SHP77 treated with DMSO at 0.1 percent for 48 hours (cell line): ENCODE measurements around the gene PIMREG.

Experiments
- DNase-seq: peaks from one replicate; lab custom pipeline; 2025; lab: John Stamatoyannopoulos, UW

Gene PIMREG

DNA sequence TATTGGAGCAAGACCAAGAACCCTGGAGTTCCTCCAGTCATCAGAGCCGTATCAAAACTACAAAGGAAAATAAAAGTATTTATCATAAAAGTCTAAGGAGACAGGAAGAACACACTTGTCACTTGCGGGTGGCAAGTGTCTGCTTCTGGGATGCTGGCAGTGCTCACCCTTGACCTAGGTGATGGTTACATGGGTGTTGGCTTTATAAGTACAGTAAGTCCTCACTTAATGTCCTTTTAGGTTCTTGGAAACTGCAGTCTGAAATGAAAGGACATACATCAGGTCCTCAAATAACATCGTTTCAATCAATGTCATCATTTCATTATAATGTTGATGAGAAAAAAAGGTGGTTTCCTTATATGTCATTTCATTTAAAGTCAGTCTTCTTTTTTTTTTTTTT, 6.3 kb upstream of the PIMREG start:
- no peak for DNase-seq

DNA sequence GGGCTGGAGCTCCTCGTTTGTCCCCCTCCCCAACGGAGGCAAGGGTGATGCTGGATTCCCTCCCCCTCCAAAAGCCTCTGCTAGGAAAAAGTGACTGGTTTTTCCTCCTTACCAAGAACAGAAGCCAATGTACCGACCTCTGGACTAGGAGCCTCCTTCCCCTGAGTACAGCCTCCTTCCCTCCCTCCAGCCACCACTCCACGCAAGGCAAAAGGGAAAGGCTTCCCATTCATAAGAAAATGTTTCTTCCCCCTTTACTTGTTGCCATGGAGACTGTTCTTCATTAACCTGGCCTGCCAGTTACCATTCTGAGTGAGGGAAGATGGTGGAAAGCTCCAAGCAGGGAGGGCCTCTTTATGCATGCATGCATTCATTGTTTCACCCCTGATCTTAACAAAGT, 4.3 kb upstream of the PIMREG start:
- DNase-seq, result no peak

DNA sequence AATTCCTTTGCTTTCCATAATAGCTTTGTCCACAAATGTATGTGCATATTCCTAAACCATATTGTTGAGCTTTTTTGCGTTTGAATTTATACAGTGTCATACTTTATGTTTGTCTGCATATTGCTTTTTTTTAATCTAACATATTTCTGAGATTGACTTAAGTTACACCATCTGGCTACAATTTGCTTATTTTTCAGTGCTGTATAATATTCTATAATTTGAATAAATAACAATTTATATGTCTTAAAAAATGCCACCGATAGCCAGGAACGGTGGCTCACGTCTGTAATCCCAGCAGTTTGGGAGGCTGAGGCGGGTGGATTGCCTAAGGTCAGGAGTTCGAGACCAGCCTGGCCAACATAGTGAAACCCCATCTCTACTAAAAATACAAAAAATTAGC, 1.5 kb upstream of the PIMREG start:
- no peak for DNase-seq

DNA sequence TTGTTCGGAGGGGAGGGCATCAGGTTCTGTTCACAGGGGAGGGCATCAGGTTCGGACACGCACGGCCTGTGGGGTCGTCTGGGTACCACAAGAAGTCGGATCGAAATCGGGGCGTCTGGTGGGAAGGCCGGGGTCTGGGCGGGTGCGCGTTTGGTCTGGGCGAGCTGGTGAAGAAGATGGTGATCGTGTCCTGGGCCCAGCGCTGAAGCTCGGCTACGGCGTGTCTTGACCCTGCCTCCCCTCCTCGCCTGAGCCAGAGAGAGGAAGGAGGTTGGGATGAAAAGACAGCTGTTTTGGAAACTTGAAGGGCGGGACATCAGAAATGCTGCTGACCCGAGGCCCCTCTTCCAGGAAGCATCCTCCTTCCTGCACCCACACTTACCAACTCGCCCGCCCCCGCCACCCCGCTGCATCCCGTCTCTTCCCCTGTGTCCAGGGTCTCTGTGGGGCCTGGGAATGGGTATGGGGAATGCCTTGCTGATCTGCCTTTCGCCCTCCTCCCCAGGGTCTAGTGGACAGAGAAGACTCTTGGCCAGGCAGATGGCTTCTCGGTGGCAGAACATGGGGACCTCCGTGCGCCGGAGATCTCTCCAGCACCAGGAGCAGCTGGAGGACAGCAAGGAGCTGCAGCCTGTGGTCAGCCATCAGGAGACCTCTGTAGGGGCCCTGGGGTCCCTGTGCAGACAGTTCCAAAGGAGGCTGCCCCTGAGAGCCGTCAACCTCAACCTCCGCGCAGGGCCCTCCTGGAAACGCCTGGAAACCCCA, 498 bp downstream of the PIMREG start:
- DNase-seq, result no peak

GRCh38 chr17:6446516-6447100, 2.4 kb downstream of the PIMREG start:
- no peak for DNase-seq

- no peak for DNase-seq
These were observed 4.2 kb downstream of the PIMREG start for GRCh38 chr17:6448473-6448872.

DNA sequence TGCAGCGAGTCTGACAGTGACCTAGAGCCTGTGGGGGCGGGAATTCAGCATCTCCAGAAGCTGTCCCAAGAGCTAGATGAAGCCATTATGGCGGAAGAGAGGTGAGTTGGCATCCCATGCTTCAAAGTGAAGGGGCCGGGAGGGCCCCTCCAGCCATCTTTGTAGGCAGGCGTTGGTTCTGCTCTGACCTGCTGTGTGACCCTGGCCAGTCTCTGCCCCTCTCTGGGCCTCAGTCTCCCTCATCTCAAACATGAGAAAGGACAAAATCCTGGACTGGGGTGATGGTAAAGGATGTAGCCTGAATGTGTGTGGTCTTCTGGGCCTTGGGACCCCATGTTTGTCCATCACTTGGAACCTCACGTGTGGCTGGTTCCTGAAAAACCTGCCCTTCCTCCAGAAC, 5.1 kb downstream of the PIMREG start:
- no peak for DNase-seq

DNA sequence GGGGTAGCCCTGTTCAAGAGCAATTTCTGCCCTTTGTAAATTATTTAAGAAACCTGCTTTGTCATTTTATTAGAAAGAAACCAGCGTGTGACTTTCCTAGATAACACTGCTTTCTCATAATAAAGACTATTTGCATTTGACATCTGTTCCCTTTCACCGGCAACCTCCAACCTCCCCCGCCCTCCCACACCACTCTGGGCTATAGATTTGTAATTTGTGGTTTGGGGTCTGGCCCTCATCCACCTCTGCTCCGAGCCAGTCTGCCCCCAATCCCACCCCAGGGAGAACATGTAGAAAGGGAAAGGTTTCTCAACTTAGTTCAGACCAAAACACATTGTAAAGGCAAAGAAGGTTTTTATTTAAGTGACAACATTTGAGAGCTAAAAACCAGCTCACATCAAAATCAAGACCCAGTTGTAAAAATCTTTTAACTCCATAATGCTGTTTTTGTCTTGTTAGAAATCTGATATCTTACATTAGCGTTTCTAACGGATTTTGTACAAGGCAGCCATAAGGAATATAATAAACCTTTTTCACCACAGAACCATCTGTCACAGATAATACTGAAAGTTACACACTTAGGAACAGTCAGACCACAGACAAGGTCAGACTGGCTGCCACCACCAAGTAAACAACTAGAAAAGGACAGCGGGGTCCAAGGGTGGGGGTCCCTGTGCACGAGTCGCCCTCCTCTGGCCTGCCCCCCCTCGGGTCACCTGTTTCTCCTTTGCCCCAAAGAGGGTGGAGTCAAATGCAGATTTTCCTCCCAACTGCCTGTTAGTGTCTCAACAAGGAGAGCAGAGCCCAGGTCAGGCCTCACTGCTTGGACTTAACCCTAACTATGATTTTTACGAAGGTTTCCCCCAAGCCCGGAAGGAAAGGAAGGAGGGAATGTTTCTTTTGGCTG, 6.9 kb downstream of the PIMREG start:
- DNase-seq, result no peak

GRCh38 chr17:6452471-6453266, 8.4 kb downstream of the PIMREG start:
- DNase-seq, result no peak

DNA sequence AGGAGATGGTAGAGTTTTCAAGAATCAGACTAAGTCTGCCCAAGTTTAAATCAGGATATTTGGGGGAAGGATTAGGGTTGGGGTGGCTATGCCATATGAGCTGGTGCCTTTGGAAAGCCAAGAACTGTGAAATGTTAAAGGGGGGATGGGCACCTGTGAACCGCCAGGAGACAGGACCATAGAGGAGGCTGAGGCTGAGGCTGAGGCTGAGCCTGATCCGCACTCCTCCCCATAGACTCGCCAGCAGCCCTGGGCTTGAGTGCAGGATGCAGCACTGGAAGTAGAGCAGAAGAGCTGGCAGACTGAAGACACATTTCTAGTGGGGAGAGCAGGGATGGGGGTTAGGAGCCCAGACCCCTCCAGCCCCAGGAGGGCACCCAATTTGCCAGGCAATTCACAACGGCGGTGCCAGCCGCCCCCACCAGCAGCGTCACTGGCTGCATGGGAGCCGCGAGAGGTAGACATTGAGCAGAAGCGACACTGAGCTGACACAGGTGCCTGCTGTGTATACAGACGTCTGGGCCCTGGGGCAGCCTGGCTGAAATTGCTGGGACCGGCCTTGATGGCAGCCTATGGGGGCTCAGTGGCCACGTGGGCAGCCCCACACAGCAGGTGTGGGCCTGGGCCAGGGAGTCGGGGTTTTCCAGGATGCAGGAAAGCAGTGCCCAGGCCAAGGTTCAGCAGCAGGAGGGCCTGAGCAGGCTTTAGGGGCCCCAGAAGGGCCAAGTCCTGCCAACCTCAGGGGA, 9.2 kb downstream of the PIMREG start:
- no peak for DNase-seq

- no peak for DNase-seq
These were observed 10.5 kb downstream of the PIMREG start for GRCh38 chr17:6454495-6455320.

DNA sequence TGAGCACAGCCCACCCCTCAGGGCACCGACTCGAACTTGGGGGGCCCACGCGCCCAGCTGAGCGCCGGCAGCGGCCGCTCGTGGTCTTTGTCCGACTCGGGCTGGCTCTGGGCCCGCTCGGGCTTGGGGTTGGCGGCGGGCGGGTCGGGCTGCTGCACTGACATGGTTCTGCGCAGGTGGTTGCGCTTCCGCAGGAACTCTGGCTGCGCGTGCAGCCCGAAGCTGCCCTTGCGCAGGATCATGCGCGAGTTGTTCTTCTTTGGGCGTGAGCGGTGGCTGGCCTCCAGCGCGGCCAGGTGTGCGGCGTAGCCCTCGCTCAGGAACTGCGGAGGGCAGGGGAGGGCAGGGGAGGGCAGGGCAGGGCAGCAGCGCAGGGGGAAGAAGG, 11.1 kb downstream of the PIMREG start:
- DNase-seq, result no peak

- DNase-seq, result no peak
These were observed 12.1 kb downstream of the PIMREG start for GRCh38 chr17:6456321-6456720.

- DNase-seq, result no peak
These were observed 12.8 kb downstream of the PIMREG start for GRCh38 chr17:6456914-6457687.

DNA sequence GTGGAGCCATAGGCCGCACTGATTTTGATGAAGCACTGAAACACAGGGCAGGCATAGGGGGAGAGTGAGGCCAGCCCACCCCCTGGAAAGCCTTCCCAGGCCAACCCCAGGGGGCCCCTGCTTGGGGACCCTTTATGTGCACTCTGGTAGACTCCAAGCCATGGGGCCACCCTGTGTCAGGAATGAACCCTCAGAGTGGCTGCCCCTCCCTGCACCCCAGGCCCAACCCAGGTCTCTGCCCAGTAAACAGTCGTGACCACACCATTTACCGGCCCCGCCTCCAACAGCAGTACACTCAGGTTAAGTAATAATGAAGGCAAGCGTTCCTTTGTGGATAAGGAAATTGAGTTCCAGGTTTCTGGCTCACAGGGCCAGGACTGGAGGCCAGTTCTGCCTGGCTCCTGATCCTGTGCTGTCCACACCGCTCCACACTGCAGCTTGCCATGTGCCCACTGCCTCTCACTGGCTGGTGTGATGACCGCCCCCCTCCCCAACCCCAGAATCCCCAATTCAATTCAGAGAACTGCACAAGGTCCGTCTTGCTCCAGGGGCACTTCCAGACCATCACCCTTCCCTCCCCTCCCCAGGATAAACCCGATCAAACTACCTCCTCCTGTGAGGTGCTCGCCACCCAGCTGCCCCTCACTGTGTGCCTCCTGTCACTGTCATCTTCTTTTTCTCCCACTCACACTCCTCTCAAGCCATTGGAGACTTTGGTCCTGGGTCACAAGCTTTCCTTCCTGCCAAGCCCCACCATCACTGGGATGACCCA, 13.6 kb downstream of the PIMREG start:
- DNase-seq, result no peak

DNA sequence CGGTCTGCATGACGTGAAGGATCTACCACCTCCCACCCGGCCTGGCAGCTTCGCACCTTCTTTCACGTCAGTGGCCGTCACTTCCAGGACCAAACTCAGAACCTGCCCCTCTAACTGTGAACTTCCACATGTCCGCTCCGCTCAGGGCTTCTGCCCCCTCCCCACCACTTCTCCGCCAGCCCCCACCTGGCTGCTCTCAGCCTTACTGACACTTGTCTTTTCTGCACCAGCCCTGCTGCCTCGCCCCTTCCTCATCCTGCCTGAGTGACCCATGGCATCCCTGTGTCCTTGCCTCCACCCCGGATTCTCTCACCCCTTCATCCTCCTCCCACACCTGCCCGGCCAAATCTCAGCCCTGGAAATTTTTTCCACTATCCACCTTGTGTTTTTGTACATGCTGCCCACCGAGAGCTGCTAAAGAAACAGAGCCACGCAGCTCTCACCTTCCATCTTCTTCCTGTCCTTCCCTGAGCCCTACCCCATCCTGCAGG, 14.2 kb downstream of the PIMREG start:
- no peak for DNase-seq

- no peak for DNase-seq
These were observed 16.4 kb downstream of the PIMREG start for GRCh38 chr17:6460531-6461161.

DNA sequence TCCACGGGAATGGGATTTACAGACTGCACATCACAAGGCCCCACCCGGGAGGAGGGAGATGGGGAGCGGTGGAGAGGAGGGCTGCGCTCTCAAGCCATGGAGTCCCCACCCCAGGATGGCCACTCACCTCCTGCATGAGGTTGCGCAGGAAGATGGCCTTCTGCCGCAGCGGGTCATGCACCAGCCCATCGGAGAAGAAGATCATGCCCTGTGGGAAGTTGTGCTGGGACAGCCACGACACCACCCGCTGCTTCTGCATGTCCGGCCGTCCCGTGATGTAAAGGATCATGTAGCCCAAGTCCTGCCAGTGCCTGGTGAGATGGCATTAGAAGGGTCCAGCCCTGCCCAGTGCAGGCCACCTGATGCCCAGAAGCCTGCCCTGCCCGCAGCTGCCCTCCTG, 17.0 kb downstream of the PIMREG start:
- no peak for DNase-seq
